ENCODE data around the gene ZC3H13.

- TF ChIP-seq CTCF (conservative IDR thresholded peaks at IDR 0.05; ENCODE audit: low read depth, low read length), result no peak
- no peak for TF ChIP-seq EZH2 (IDR thresholded peaks at IDR 0.05; ENCODE audit: borderline replicate concordance, low read depth, low read length, poor library complexity, severe bottlenecking)
These were observed 9.6 kb upstream of the ZC3H13 start for GRCh38 chr13:46062185-46062584.

Measured in A673 (cell line).